22Rv1 (cell line): ENCODE results near the gene RABGAP1L.

Experiments used
- CTCF ChIP-seq: fragments of 450-650 bp; IDR thresholded peaks from 2 replicates; pipeline ENCODE4 v1.5.1; 2017; ENCODE audit warnings: mild to moderate bottlenecking
- ZFX ChIP-seq: fragments of 450-650 bp; IDR thresholded peaks from 2 replicates; pipeline ENCODE4 v1.6.1; 2017; ENCODE audit warnings: antibody characterized with exemption, borderline replicate concordance

- no peak for TF ChIP-seq CTCF
- TF ChIP-seq ZFX, result no peak
Measured at GRCh38 chr1:174451408-174451807, 292.1 kb downstream of the RABGAP1L start.
